GM18505 (cell line): ENCODE results near the gene EMILIN2.
"Not testable (repeated sequence)": the region's sequence is repeated elsewhere in the genome, so short reads cannot be mapped to it uniquely, and the experiment has no call there.

Experiments used
- ATAC-seq: cut with Tn5 transposase; IDR thresholded peaks from one replicate; pipeline ENCODE4 v1.9.1; 2021; ENCODE audit not compliant: unreplicated experiment
- POLR2A ChIP-seq: IDR thresholded peaks from 4 replicates; pipeline ENCODE4 v1.6.1; 2011; ENCODE audit warnings: borderline replicate concordance; ENCODE audit not compliant: insufficient read depth, insufficient read length; ENCODE audit errors: extremely low read depth

Gene EMILIN2

GRCh38 chr18:2853173-2853925 is 6.5 kb downstream of the EMILIN2 start:
- no peak for ATAC-seq
- no peak for TF ChIP-seq POLR2A

- no peak for TF ChIP-seq POLR2A
- no peak for ATAC-seq
Observed at GRCh38 chr18:2853926-2854664, 7.3 kb downstream of the EMILIN2 start.

GRCh38 chr18:2854875-2855274 is 8.1 kb downstream of the EMILIN2 start:
- ATAC-seq: no peak
- no peak for TF ChIP-seq POLR2A

GRCh38 chr18:2855560-2856350 is 8.9 kb downstream of the EMILIN2 start:
- no peak for TF ChIP-seq POLR2A
- ATAC-seq: no peak

GRCh38 chr18:2856547-2857170 is 9.9 kb downstream of the EMILIN2 start:
- no peak for TF ChIP-seq POLR2A
- ATAC-seq: no peak

GRCh38 chr18:2857491-2858131 is 10.8 kb downstream of the EMILIN2 start:
- ATAC-seq: no peak
- TF ChIP-seq POLR2A: no peak

GRCh38 chr18:2860397-2860796 is 13.6 kb downstream of the EMILIN2 start:
- not testable (repeated sequence) for ATAC-seq

- not testable (repeated sequence) for ATAC-seq
Observed at GRCh38 chr18:2863997-2864396, 17.2 kb downstream of the EMILIN2 start.

- not testable (repeated sequence) for ATAC-seq
Observed at GRCh38 chr18:2866465-2866864, 19.7 kb downstream of the EMILIN2 start.

- ATAC-seq: no peak
- TF ChIP-seq POLR2A: no peak
Observed at GRCh38 chr18:2869207-2869606, 22.4 kb downstream of the EMILIN2 start.

GRCh38 chr18:2871111-2871720 is 24.4 kb downstream of the EMILIN2 start:
- no peak for TF ChIP-seq POLR2A
- ATAC-seq: no peak

- no peak for ATAC-seq
- no peak for TF ChIP-seq POLR2A
Observed at GRCh38 chr18:2872095-2872494, 25.3 kb downstream of the EMILIN2 start.

- no peak for ATAC-seq
- no peak for TF ChIP-seq POLR2A
Observed at GRCh38 chr18:2874765-2875164, 28.0 kb downstream of the EMILIN2 start.

GRCh38 chr18:2878656-2879330 is 32.0 kb downstream of the EMILIN2 start:
- ATAC-seq: no peak

More at GRCh38 chr18:2878656-2879330, 32.0 kb downstream of the EMILIN2 start:
- no peak for TF ChIP-seq POLR2A
